GM12878 (cell line): Measurements from ENCODE around the gene CEP131. TPM values are rescaled to one million over a fixed set of nuclear protein-coding genes. Genes with fewer than 3 reads are reported as not detected.

Experiments used
- ATAC-seq: fragments of 200-7000 bp; cut with Tn5 transposase; 3 replicates; pipeline ENCODE4 v1.9.1; 2020; ENCODE audit warnings: mild to moderate bottlenecking, moderate library complexity
- BruUV-seq: library from RNA; stranded (reverse); fragments of 400-500 nt; replicated peaks from 2 replicates; lab custom pipeline; 2021; lab: Mats Ljungman, UMichigan
- CTCF ChIA-PET: fragments of 300-600 bp; sonication (Branson Sonifier 250); formaldehyde crosslinking; extraction: SDS; loops from one replicate; lab custom pipeline; 2021; ENCODE audit warnings: inconsistent platforms; lab: Yijun Ruan, JAX
- POLR2A ChIA-PET: fragments of 350-600 bp; formaldehyde crosslinking; extraction: SDS; loops from one replicate; lab custom pipeline; 2021; ENCODE audit warnings: inconsistent platforms; lab: Charles Lee
- RAD21 ChIA-PET: fragments of 300-600 bp; sonication (Branson Sonifier 250); formaldehyde crosslinking; loops from one replicate; lab custom pipeline; 2023; ENCODE audit warnings: antibody characterized with exemption; ENCODE audit not compliant: unreplicated experiment; lab: Charles Lee
- SMC1A ChIA-PET: fragments of 300-600 bp; sonication (Branson Sonifier 250); formaldehyde crosslinking; loops from one replicate; lab custom pipeline; 2023; ENCODE audit not compliant: unreplicated experiment, uncharacterized antibody; lab: Charles Lee
- DNase-seq: peaks from one replicate; pipeline ENCODE4 v3.0.0-alpha.2; 2011; ENCODE audit warnings: low read depth, low spot score
- FAIRE-seq: peaks from 3 replicates; lab custom pipeline; 2011; peaks lifted over from hg19 to GRCh38; lab: Jason Lieb, UNC
- H2AFZ ChIP-seq: 2 replicates; pipeline ENCODE4 v1.6.0; 2011; ENCODE audit warnings: low read depth, low read length, control low read depth; ENCODE audit not compliant: control insufficient read depth
- H3K27ac ChIP-seq: 2 replicates; pipeline ENCODE4 v1.5.1; 2011; ENCODE audit warnings: control low read depth; ENCODE audit not compliant: control insufficient read depth, insufficient read depth
- H3K27me3 ChIP-seq, 2 experiments: replicated peaks in 1 of 2; 2 replicates each; pipeline versions ENCODE4 v1.6.0 to v1.6.1; 2011; ENCODE audit warnings: low read length in 1 of 2; ENCODE audit not compliant: control insufficient read depth in 2 of 2, insufficient read depth in 2 of 2
- H3K36me3 ChIP-seq, 2 experiments: 2 replicates each; pipeline ENCODE4 v1.5.1; 2011; ENCODE audit warnings: low read length in 1 of 2; ENCODE audit not compliant: control insufficient read depth in 2 of 2, insufficient read depth in 2 of 2
- H3K4me1 ChIP-seq: 2 replicates; pipeline ENCODE4 v1.6.1; 2011; ENCODE audit warnings: mild to moderate bottlenecking, low read length, moderate library complexity, mixed read lengths; ENCODE audit not compliant: control insufficient read depth, insufficient read depth
- H3K4me2 ChIP-seq: 2 replicates; pipeline ENCODE4 v1.6.0; 2011; ENCODE audit warnings: control low read depth; ENCODE audit not compliant: control insufficient read depth, insufficient read depth
- H3K4me3 ChIP-seq: fragments of 200-600 bp; sonication (generic); 2 replicates; pipeline ENCODE4 v1.5.1; 2016
- H3K79me2 ChIP-seq: 2 replicates; pipeline ENCODE4 v1.6.0; 2011; ENCODE audit warnings: low read length; ENCODE audit not compliant: control insufficient read depth, insufficient read depth
- H3K9ac ChIP-seq: 2 replicates; pipeline ENCODE4 v1.8.0; 2011; ENCODE audit warnings: low read length, control low read depth, mixed read lengths; ENCODE audit not compliant: control insufficient read depth, insufficient read depth
- H3K9me3 ChIP-seq: replicated peaks from 3 replicates; pipeline ENCODE4 v1.5.1; 2011; ENCODE audit warnings: mild to moderate bottlenecking, low read length; ENCODE audit not compliant: control insufficient read depth, insufficient read depth
- H4K20me1 ChIP-seq: 2 replicates; pipeline ENCODE4 v1.6.0; 2011; ENCODE audit not compliant: control insufficient read depth, insufficient read depth
- ATF2 ChIP-seq: IDR thresholded peaks from 2 replicates; pipeline ENCODE4 v1.6.1; 2012; ENCODE audit warnings: low read length, inconsistent platforms
- ATF3 ChIP-seq: IDR thresholded peaks from 2 replicates; pipeline ENCODE4 v1.6.1; 2011; ENCODE audit warnings: low read depth, mild to moderate bottlenecking, low read length, moderate library complexity, borderline replicate concordance; ENCODE audit errors: extremely low read depth
- CBFB ChIP-seq: IDR thresholded peaks from 2 replicates; pipeline ENCODE4 v1.6.1; 2016; ENCODE audit warnings: antibody characterized with exemption, low read depth
- DPF2 ChIP-seq: fragments of 450-650 bp; IDR thresholded peaks from 2 replicates; pipeline ENCODE4 v1.6.1; 2017; ENCODE audit warnings: mild to moderate bottlenecking
- E2F8 ChIP-seq: fragments of 450-650 bp; IDR thresholded peaks from 2 replicates; pipeline ENCODE4 v1.6.1; 2018; ENCODE audit warnings: mild to moderate bottlenecking, low read depth, moderate library complexity; ENCODE audit not compliant: partially characterized antibody
- KAT2A ChIP-seq: conservative IDR thresholded peaks from 2 replicates; pipeline ENCODE4 v1.6.1; 2011; ENCODE audit warnings: low read depth, low read length; ENCODE audit not compliant: control insufficient read depth
- MEF2A ChIP-seq: IDR thresholded peaks from 2 replicates; pipeline ENCODE4 v1.6.1; 2011; ENCODE audit warnings: low read depth, mild to moderate bottlenecking, low read length, moderate library complexity; ENCODE audit not compliant: insufficient read depth
- NFIC ChIP-seq: IDR thresholded peaks from 2 replicates; pipeline ENCODE4 v1.6.1; 2012; ENCODE audit warnings: low read depth, mild to moderate bottlenecking, inconsistent platforms, low read length, moderate library complexity
- NR2C2 ChIP-seq: IDR thresholded peaks from 2 replicates; pipeline ENCODE4 v1.6.1; 2011; ENCODE audit warnings: borderline replicate concordance, low read depth; ENCODE audit not compliant: control insufficient read depth, insufficient read length
- RAD21 ChIP-seq: IDR thresholded peaks from 2 replicates; pipeline ENCODE4 v1.6.1; 2011; ENCODE audit warnings: mild to moderate bottlenecking, low read depth, low read length, moderate library complexity; ENCODE audit not compliant: insufficient read depth
- SMAD5 ChIP-seq: IDR thresholded peaks from 2 replicates; pipeline ENCODE4 v1.6.1; 2016; ENCODE audit warnings: antibody characterized with exemption, low read depth
- SREBF2 ChIP-seq: IDR thresholded peaks from 2 replicates; pipeline ENCODE4 v1.6.1; 2012; ENCODE audit warnings: mild to moderate bottlenecking, low read length
- USF1 ChIP-seq: IDR thresholded peaks from 2 replicates; pipeline ENCODE4 v1.6.1; 2011; ENCODE audit warnings: borderline replicate concordance, low read depth, mild to moderate bottlenecking, moderate library complexity, mixed read lengths, low read length; ENCODE audit not compliant: insufficient read depth; ENCODE audit errors: extremely low read length
- ZBTB4 ChIP-seq: fragments of 450-650 bp; formaldehyde crosslinking; IDR thresholded peaks from 2 replicates; pipeline ENCODE4 v1.4.0; 2022; ENCODE audit warnings: mild to moderate bottlenecking, moderate library complexity
- WGBS: methylation state at CpG from one replicate; pipeline ENCODE4 v1.1.6; 2016; ENCODE audit warnings: low lambda C conversion rate; ENCODE audit not compliant: insufficient replicate concordance, insufficient coverage; ENCODE audit errors: missing lambda C conversion rate; 5-methylcytosine and 5-hydroxymethylcytosine counted together
- in situ Hi-C: fragments of 300-500 bp; cut with MboI; formaldehyde crosslinking; loops from 9 replicates; pipeline ENCODE4 v1.14.3; 2018; ENCODE audit warnings: mixed read lengths
- intact Hi-C: fragments of 100-400 bp; cut with micrococcal nuclease; formaldehyde crosslinking; loops from one replicate; pipeline ENCODE4 v1.14.2; 2022; ENCODE audit not compliant: unreplicated experiment
- polyA plus RNA-seq, 11 experiments: library from polyadenylated mRNA; depleted of rRNA in 4 of 11; unstranded in 6 of 11; stranded (reverse) in 5 of 11; fragments of >200 nt; fragmentation: Nextera tagmentation in 4 of 11; fragmentation: Illumina TruSeq in 1 of 11; extraction: Ambion mirVana in 4 of 11; extraction: Trizol in 1 of 11; gene quantifications; 1 replicate in 1 of 11; 2 replicates in 10 of 11; pipeline versions ENCODE4 v1.2.1 to v1.2.3, GENCODE V29; 2011 to 2016; ENCODE audit warnings: inconsistent platforms in 2 of 11, missing spikeins in 2 of 11, low read depth in 1 of 11
- total RNA-seq, 4 experiments: library from RNA; depleted of rRNA in 3 of 4; stranded (reverse); fragments of >200 nt in 3 of 4; fragmentation: Illumina TruSeq in 1 of 4; extraction: Trizol in 1 of 4; gene quantifications; 2 replicates each; pipeline versions ENCODE4 v1.2.1 to v1.2.3, GENCODE V29; 2013 to 2021

Gene CEP131
- total and polyA plus RNA-seq, 10 of the 15 experiments (the other 5 are each of a cell fraction or from before 2014, with no cell fraction given), result 0.05 to 17.3 (median 6.7) TPM

- DNase-seq, result no peak
- ChIA-PET CTCF (no interaction called here), SMC1A (no interaction called here), RAD21 (no interaction called here), POLR2A (no interaction called here)
- Histone ChIP-seq H3K9ac (no peak overlapping the region), H4K20me1 (no peaks in the 10 kb centered on the region), H3K9me3 (no peaks in the 10 kb centered on the region), H3K27me3 (no peaks in the 10 kb centered on the region), H3K27ac (no peak overlapping the region), H3K36me3 (peaks cover 0 to 7% of the 10 kb centered on the region in 2 experiments; a peak in 2 of 4 replicates), H3K4me2 (no peak overlapping the region), H3K4me3 (no peak overlapping the region), H3K4me1 (no peaks in the 10 kb centered on the region), H2AFZ (no peak overlapping the region; the same call in 1 of the 2 replicates), H3K79me2 (no peaks in the 10 kb centered on the region)
- TSS peak; percentile 67 for BruUV-seq
- 40% methylated on average over 9 of the region's 9 CpGs for whole genome bisulfite sequencing
- intact Hi-C loops (no loop called here), in situ Hi-C loops (no loop called here)
- no peak for ATAC-seq
- no peak for FAIRE-seq
- TF ChIP-seq ATF3 (no peak), ATF2 (no peak), SREBF2 (no peak), USF1 (no peak), MEF2A (no peak), RAD21 (no peak), SMAD5 (no peak), NR2C2 (no peak), KAT2A (no peak), E2F8 (no peak), DPF2 (no peak), ZBTB4 (CRISPR knock-in tag) (no peak), NFIC (no peak), CBFB (no peak)
Observed at GRCh38 chr17:81212365-81212764, 10.4 kb downstream of the CEP131 start.
